Mucosa of stomach (tissue), 1 donor: ENCODE measurements around the gene ANO5.
"Not testable (repeated sequence)": the region's sequence is repeated elsewhere in the genome, so short reads cannot be mapped to it uniquely, and the experiment has no call there.

ENCODE experiments used
- H3K27me3 ChIP-seq: one replicate; pipeline ENCODE4 v1.7.0; 2013; ENCODE audit warnings: mild to moderate bottlenecking, low read length; ENCODE audit not compliant: control insufficient read depth, insufficient read depth
- H3K36me3 ChIP-seq: one replicate; pipeline ENCODE4 v1.7.0; 2013; ENCODE audit warnings: low read length; ENCODE audit not compliant: control insufficient read depth, insufficient read depth
- H3K4me1 ChIP-seq: one replicate; pipeline ENCODE4 v1.7.0; 2013; ENCODE audit warnings: mild to moderate bottlenecking, low read length; ENCODE audit not compliant: control insufficient read depth, insufficient read depth
- H3K4me3 ChIP-seq: one replicate; pipeline ENCODE4 v1.7.0; 2013; ENCODE audit warnings: low read length
- H3K9ac ChIP-seq: one replicate; pipeline ENCODE4 v1.7.0; 2013; ENCODE audit warnings: mild to moderate bottlenecking, low read length, moderate library complexity
- H3K9me3 ChIP-seq: one replicate; pipeline ENCODE4 v1.7.0; 2013; ENCODE audit warnings: mild to moderate bottlenecking, low read length, moderate library complexity; ENCODE audit not compliant: control insufficient read depth
- donor health status: Pancreatic carcinoma.

Gene ANO5

DNA sequence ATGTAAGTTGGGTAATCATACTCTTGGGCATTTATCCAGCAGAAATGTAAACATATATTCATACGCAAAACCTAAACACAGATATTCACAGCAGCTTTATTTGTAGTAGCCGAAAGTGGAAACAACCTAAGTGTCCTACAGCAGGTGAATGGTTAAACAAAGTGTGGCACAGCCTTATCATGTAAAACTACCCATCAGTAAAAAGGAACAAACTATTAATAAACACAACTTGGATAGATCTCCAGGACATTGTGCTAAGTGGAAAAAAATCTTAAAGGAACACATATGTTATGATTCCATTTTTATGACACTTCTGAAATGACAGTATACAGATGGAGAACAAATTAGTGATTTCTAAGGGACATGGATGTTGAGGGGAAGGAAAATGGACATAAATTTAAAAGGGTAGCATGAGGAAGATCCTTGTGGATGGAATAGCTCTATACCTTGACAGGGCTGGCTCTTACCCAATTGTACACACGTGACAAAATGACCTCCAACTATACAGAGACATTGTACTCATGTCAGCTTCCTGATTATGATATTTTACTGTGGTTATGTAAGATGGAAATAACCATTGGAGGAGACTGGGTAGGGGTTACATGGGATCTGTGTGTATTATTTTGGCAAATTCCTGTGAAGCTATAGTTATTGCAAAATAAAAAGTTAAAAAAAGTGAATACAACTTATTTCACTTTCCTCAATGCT lies 15.4 kb downstream of the ANO5 start:
- H3K4me3 ChIP-seq = no peak overlapping the region
- H3K27me3 ChIP-seq = no peaks in the 10 kb centered on the region
- no peaks in the 10 kb centered on the region for H3K4me1 ChIP-seq
- H3K9ac ChIP-seq = no peak overlapping the region
- no peaks in the 10 kb centered on the region for H3K36me3 ChIP-seq
- H3K9me3 ChIP-seq = no peaks in the 10 kb centered on the region

DNA sequence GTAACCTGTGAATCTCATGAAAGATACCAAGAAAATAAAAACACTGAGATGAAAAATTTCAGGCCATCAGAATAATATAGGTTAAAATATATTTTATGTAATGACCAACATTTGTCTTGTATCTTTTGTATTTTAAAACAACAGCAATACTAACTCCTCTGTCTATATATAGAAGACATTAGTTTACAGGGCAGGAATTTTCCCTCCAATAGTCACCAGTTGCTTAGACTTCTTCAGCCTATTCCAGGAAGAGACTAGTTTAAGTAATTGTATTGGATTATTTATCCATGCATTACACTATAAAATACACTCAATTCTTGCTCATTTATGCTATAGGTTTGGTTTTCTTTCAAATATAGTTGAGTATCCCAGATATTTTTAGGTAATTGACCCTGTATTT lies 24.1 kb downstream of the ANO5 start:
- Histone ChIP-seq H3K4me3 (no peak overlapping the region), H3K36me3 (no peaks in the 10 kb centered on the region), H3K4me1 (no peaks in the 10 kb centered on the region), H3K9ac (no peak overlapping the region), H3K27me3 (no peaks in the 10 kb centered on the region), H3K9me3 (no peaks in the 10 kb centered on the region)

DNA sequence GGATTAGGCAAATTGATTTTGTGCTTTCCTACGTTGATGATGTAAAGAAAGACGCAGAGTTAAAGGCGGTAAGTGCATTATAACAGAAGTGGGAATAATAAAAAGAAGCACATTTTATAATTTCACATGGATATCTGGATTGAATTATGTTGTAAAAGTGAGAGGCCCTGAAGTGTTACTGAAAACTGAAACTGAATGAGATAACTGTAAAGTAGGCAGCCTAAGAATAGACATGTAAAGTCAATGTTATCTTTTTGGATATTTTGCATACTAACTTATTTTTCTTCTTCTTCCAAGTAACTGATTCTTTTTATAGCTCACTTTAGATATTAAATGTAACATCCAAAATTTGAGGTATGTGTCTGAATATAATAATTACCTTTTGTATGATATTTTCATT lies 28.3 kb downstream of the ANO5 start:
- H3K9me3 ChIP-seq = no peaks in the 10 kb centered on the region
- no peak overlapping the region for H3K4me3 ChIP-seq
- H3K36me3 ChIP-seq = no peaks in the 10 kb centered on the region
- H3K4me1 ChIP-seq = no peaks in the 10 kb centered on the region
- no peak overlapping the region for H3K9ac ChIP-seq
- H3K27me3 ChIP-seq = no peaks in the 10 kb centered on the region

DNA sequence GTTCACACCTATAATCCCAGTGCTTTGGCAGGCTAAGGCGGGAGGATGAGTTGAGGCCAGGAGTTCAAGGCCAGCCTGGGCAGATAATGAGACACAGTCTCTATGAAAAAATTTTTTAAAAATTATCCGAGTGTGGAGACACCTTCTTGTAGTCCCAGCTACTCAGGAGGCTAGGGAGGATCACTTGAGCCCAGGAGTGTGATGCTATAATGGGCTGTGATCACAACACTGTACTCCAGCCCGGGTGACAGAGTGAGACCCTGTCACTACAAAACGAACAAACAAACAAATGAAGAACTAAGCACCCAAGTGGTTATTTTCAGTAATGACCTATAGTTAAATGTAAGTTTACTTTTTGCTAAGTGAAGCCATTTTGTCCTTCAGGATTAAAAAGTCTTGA lies 32.3 kb downstream of the ANO5 start:
- no peaks in the 10 kb centered on the region for H3K4me1 ChIP-seq
- no peaks in the 10 kb centered on the region for H3K36me3 ChIP-seq
- H3K4me3 ChIP-seq = no peak overlapping the region

DNA sequence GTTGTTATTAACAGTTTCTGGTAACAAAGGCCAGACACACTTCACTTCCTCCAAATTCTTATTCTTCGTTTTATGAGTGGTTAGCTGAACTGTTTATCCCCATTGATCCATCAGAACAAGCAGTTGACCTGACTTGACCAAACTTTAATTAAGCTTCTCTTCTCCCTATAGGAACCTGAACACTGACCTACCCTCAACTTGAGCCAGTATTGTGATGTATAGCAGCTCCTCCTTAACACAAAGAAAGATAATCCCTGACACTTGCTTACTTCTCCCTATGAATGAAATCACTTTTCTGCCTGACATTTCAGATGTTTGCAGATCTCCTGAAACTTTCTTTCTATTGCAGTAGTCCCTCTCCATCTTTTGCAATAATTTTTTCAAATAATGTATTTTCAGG lies 41.9 kb downstream of the ANO5 start:
- Histone ChIP-seq H3K4me3 (no peak overlapping the region), H3K4me1 (no peaks in the 10 kb centered on the region), H3K36me3 (no peaks in the 10 kb centered on the region), H3K9me3 (no peaks in the 10 kb centered on the region), H3K9ac (no peak overlapping the region), H3K27me3 (no peaks in the 10 kb centered on the region)

More for the DNA sequence above, 32.3 kb downstream of the ANO5 start:
- H3K9me3 ChIP-seq = no peaks in the 10 kb centered on the region
- no peak overlapping the region for H3K9ac ChIP-seq
- no peaks in the 10 kb centered on the region for H3K27me3 ChIP-seq

DNA sequence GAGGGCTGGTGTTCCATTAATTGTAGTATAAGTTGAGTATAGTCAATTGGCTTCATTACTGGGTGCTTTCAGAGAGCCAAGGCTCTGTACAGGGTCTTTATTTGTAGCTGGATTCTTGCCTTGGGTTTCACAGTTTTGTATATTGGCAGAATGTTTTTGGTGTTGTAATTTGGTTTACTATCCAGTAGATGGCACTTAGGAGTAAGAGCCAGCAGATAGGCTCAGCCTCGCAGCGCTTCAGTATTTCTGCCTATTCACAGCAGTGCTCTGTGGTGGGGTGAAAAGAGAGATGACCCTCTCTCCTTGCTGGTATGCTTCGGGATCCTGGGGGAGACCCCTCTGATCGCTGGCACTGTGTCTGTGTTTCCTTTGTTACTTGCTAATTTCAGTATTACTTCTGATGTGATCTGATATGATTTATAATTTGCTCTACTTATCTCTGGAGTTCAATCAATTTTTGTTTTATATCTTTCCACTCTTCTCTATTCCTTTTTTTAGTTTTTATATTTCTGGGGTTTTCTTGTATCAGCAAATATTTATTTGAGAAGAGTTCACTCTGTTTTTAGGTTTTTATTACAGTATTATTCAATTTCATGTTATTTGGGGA lies 52.2 kb downstream of the ANO5 start:
- no peak overlapping the region for H3K4me3 ChIP-seq
- H3K36me3 ChIP-seq = no peaks in the 10 kb centered on the region
- H3K4me1 ChIP-seq = no peaks in the 10 kb centered on the region
- no peaks in the 10 kb centered on the region for H3K9me3 ChIP-seq
- H3K27me3 ChIP-seq = no peaks in the 10 kb centered on the region
- no peak overlapping the region for H3K9ac ChIP-seq

DNA sequence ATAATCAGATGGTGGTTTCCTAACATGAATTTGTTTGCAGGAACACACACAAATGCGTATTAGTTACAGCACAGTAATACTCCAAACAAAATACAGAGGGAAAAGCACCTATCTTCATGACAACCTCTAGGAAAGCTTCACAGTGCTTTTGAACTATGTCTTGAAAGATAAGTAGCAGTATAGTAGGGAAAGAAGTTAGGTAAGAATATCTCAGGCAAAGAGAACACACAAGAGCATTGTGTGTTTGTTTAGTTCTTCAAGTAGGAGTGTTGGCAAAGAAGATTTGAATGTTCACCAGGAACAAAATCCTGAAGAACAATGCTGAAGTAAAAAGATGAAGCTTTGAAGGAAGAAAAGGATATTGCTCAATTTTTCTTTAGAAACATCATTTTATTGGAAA lies 54.1 kb downstream of the ANO5 start:
- H3K27me3 ChIP-seq = no peaks in the 10 kb centered on the region
- H3K9me3 ChIP-seq = no peaks in the 10 kb centered on the region
- no peak overlapping the region for H3K9ac ChIP-seq
- H3K36me3 ChIP-seq = no peaks in the 10 kb centered on the region
- no peaks in the 10 kb centered on the region for H3K4me1 ChIP-seq
- H3K4me3 ChIP-seq = no peak overlapping the region

DNA sequence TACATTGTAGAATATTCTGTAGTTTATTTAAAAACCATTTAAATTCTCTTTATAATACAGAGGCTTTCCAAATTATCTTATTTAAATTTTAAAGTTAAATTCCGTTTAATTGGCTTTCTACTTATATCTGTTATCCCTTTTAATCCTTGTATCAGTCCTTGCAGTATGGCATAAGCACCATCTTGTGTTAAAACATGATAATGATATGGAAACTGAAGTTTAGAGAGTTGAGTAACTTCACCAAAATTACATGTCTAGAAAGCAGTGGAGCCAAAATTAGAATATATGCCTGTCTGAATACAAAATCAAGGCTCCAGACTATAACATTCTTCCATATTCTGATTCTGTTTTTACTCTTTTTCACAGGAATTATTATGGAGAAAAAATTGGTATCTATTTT lies 57.0 kb downstream of the ANO5 start:
- Histone ChIP-seq H3K9me3 (no peaks in the 10 kb centered on the region), H3K4me1 (no peaks in the 10 kb centered on the region), H3K27me3 (no peaks in the 10 kb centered on the region), H3K4me3 (no peak overlapping the region), H3K36me3 (no peaks in the 10 kb centered on the region), H3K9ac (no peak overlapping the region)

DNA sequence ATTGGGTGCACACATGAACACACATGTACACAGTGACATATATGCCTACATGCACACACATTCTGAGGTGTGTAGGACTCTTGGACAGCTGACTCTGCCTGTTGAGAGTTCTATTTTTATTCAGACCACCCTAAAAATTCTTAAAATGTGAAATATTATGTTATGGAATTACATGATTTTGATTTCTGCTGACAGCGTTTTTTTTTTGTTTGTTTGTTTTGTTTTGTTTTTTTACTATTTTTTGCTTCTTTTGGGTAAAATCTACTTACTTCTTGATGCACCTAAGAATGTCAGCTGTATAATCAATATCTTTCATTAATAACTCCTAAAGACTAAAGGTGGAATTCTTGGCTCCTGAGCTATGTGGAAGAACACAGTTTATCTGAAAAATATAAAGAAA lies 64.0 kb downstream of the ANO5 start:
- H3K36me3 ChIP-seq = no peaks in the 10 kb centered on the region

DNA sequence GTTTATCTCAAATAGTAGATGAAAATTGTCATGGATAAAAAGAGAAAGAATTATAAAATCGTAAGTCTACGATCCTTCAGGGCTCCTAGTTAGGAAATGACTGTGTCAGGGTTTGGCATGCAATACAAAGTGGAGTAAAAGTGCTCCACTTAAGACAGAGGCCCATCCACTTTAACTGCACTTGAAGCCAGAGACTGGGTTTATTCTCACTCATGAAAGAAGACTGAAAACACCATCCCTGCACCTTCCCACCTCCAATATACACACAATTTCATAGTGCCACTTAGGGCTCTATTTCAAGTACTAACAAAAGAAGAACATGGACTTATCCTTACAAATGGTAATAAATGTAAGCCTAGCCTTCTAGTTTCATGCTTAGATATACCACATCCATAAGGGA lies 70.7 kb downstream of the ANO5 start:
- Histone ChIP-seq H3K36me3 (no peaks in the 10 kb centered on the region), H3K9ac (no peak overlapping the region)

More for the DNA sequence above, 64.0 kb downstream of the ANO5 start:
- Histone ChIP-seq H3K9ac (no peak overlapping the region), H3K27me3 (no peaks in the 10 kb centered on the region), H3K4me1 (no peaks in the 10 kb centered on the region), H3K9me3 (no peaks in the 10 kb centered on the region), H3K4me3 (no peak overlapping the region)

DNA sequence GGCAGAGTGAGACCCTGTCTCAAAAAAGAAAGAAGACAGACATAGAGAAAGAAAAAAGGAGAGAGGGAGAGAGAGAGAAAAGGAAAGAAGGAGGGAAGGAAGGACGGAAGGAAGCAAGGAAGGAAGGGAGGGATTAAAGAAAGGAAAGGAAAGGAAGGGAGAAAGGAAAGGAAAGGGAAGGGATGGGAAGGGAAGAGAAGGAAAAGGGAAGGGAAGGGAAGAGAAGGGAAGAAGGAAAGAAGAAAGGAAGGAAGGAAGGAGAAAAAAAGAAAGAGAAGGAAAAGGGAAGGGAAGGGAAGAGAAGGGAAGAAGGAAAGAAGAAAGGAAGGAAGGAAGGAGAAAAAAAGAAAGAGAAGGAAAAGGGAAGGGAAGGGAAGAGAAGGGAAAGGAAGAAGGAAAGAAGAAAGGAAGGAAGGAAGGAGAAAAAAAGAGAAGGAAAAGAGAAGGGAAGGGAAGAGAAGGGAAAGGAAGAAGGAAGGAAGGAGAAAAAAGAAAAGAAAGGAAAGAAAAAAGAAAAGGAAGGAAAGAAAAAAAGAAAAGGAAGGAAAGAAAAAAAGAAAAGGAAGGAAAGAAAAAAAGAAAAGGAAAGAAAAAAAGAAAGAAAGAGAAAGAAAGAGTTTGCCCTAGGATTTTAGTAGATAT lies 76.2 kb downstream of the ANO5 start:
- H3K36me3 ChIP-seq, H3K27me3 ChIP-seq, H3K4me1 ChIP-seq, H3K9me3 ChIP-seq, H3K4me3 ChIP-seq, H3K9ac ChIP-seq: not testable (repeated sequence)

More for the DNA sequence above, 70.7 kb downstream of the ANO5 start:
- Histone ChIP-seq H3K4me1 (no peaks in the 10 kb centered on the region), H3K9me3 (no peaks in the 10 kb centered on the region), H3K4me3 (no peak overlapping the region), H3K27me3 (no peaks in the 10 kb centered on the region)

DNA sequence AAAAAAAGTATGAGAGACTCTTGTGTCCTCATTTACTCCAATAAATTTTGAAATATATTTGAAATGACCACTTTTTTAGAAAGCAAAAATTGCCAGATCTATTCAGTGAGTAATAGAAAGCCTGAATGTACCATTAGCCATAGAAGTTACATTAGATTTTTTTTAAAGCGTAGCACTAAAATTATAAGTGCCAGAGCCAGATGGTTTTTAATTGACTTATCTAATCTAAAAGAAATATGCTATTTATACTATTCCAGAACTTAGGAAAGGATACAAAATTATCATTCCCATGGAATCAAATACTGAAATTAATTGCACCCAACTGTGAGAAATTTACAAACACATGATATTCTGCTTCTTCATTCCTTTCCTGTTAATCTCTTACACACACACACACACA lies 80.9 kb downstream of the ANO5 start:
- no peaks in the 10 kb centered on the region for H3K36me3 ChIP-seq
- no peaks in the 10 kb centered on the region for H3K4me1 ChIP-seq
- no peaks in the 10 kb centered on the region for H3K9me3 ChIP-seq
- no peaks in the 10 kb centered on the region for H3K27me3 ChIP-seq
- no peak overlapping the region for H3K9ac ChIP-seq
- no peak overlapping the region for H3K4me3 ChIP-seq
